Mesodermal cell (in vitro differentiated cells): Measurements from ENCODE around the gene CD99L2.
"Not testable (repeated sequence)": the region's sequence is repeated elsewhere in the genome, so short reads cannot be mapped to it uniquely, and the experiment has no call there.

ENCODE experiments used
- H3K27ac ChIP-seq: 2 replicates; pipeline ENCODE4 v1.7.0; 2013; ENCODE audit warnings: mild to moderate bottlenecking, low read depth, low read length, moderate library complexity; ENCODE audit not compliant: severe bottlenecking
- H3K36me3 ChIP-seq: 2 replicates; pipeline ENCODE4 v1.7.1; 2013; ENCODE audit warnings: mild to moderate bottlenecking, low read length, moderate library complexity; ENCODE audit not compliant: control insufficient read depth, insufficient read depth
- H3K4me1 ChIP-seq: one replicate; pipeline ENCODE4 v1.7.1; 2013; ENCODE audit warnings: mild to moderate bottlenecking, low read length; ENCODE audit not compliant: insufficient read depth, control insufficient read depth, poor library complexity, severe bottlenecking
- H3K4me3 ChIP-seq: 2 replicates; pipeline ENCODE4 v1.7.0; 2013; ENCODE audit warnings: low read length, control low read depth, mild to moderate bottlenecking; ENCODE audit not compliant: insufficient read depth, poor library complexity, severe bottlenecking; ENCODE audit errors: extremely low read depth
- H3K9me3 ChIP-seq: 2 replicates; pipeline ENCODE4 v1.7.1; 2013; ENCODE audit warnings: mild to moderate bottlenecking, low read length, moderate library complexity; ENCODE audit not compliant: control insufficient read depth
- WGBS, 2 experiments: methylation state at CpG; one replicate each; pipeline ENCODE4 v1.1.5; 2013; ENCODE audit warnings: missing lambda C conversion rate in 2 of 2; ENCODE audit not compliant: insufficient coverage in 2 of 2; 5-methylcytosine and 5-hydroxymethylcytosine counted together

The CD99L2 gene

DNA sequence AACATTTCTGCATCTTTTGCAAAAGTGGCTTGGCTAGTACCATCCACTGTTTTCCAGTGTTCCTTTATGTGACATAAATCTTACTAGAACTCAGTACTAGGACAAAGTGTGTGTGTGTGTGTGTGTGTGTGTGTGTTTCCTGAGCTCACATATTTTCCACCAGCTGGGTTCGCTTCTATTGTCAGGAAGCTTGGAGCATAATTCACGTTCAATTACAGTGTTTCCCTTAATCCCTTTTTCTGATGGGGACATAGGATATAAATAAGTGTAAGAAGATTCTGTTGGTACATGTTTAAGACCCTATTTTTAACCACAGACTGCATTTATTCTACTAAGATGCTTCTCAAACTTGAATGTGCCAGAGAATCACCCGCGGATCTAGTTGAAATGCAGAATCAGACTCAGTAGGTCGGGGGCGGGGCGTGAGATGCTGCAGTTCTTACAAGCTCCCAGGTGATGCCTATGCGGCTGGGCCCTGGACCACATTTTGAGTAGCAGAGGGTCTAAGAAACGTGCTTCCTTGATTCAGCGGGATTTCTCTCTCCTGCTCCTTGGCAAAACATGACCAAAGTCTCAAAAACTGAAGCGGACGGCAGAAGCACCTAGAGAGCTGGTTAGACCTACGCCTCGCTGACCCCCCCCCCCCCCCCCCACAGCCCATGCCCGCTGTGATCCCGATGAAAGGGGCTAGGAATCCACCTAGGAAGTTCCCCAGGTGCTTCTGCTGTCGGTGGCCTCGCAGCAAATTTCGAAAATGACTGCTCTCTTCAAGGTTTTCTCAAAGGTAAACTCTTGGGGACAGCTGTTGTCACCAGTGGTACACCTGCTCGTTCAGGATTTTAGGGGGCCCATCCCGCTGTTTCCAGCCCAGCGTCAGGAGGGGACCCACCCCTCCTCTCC is 797 bp downstream of the CD99L2 start:
- no peaks in the 10 kb centered on the region for H3K36me3 ChIP-seq
- H3K4me3 ChIP-seq = peak overlapping the region; percentile 56
- H3K4me1 ChIP-seq = peaks cover 4% of the 10 kb centered on the region
- 4% methylated on average over 8 to 9 of the region's 22 CpGs for WGBS, 2 experiments
- peak overlapping the region; percentile 62 for H3K27ac ChIP-seq
- no peaks in the 10 kb centered on the region for H3K9me3 ChIP-seq

DNA sequence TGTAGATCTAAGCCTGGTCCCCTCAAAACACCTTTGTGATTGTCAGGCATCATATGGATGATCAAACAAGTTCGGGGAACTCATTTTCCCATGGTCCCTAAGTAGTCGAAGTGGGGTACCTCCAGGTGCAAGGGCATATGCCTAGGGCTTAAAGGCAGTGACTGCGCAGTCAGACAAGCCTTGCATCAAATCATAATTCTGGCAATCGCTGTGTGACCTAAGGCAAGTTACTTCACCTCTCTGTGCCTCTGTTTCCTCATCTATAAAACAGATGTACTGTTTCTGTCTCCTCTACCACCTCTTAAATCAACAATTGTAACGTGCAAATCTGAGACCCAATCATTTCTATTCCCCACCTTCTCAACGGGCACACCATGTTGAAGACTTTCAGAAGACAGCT is 1.8 kb downstream of the CD99L2 start:
- no peaks in the 10 kb centered on the region for H3K9me3 ChIP-seq

DNA sequence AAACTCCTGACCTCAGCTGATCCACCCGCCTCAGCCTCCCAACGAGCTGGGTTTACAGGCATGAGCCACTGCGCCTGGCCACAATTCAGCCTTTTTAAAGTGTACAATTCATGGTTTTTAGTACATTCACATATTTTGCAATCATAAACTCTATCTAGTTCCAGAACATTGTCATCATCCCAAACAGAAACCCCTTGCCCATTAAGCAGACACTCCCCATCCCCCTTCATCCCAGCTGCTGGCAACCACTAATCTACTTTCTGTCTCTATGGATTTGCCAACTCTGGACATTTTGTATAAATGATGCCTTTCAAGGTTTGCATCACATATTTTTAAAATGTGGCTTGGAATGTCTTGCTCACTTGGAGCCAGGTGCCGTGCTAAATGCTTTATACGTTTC is 4.5 kb downstream of the CD99L2 start:
- H3K4me1 ChIP-seq = no peaks in the 10 kb centered on the region
- H3K36me3 ChIP-seq = no peaks in the 10 kb centered on the region
- H3K4me3 ChIP-seq = no peak overlapping the region
- WGBS, 2 experiments = 60% methylated on average over 1 of the region's 5 CpGs; no CpG with 5 or more reads in 1 of the 2 experiments
- no peak overlapping the region for H3K27ac ChIP-seq
- no peaks in the 10 kb centered on the region for H3K9me3 ChIP-seq

More for the DNA sequence above, 1.8 kb downstream of the CD99L2 start:
- WGBS, 2 experiments = 80 to 96% methylated on average over 2 to 4 of the region's 6 CpGs
- H3K27ac ChIP-seq = no peak overlapping the region
- no peaks in the 10 kb centered on the region for H3K4me1 ChIP-seq
- no peak overlapping the region for H3K4me3 ChIP-seq
- no peaks in the 10 kb centered on the region for H3K36me3 ChIP-seq

DNA sequence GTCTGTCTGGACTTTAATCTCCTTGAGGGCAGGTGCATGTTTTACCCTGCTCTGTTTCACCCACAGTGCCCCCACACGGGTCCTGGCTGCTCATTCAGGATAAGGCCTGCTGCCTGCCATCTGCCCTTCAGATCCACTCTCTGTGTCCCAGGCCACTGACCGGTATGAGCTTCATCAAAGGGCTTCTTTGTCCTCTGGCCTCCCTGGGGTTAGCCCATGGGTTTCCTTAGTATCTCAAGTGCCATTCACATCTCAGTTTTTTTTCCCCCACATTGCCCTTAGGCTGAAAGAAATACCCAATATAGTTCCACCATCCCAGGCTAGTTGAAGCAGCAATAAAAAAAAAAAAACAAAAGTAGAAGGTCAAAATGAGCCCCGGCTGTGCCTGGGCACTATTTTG is 9.3 kb downstream of the CD99L2 start:
- 44 to 65% methylated on average over 1 to 2 of the region's 3 CpGs for WGBS, 2 experiments
- Histone ChIP-seq H3K36me3 (no peaks in the 10 kb centered on the region), H3K9me3 (no peaks in the 10 kb centered on the region), H3K27ac (no peak overlapping the region), H3K4me1 (peaks cover 2% of the 10 kb centered on the region), H3K4me3 (no peak overlapping the region)

DNA sequence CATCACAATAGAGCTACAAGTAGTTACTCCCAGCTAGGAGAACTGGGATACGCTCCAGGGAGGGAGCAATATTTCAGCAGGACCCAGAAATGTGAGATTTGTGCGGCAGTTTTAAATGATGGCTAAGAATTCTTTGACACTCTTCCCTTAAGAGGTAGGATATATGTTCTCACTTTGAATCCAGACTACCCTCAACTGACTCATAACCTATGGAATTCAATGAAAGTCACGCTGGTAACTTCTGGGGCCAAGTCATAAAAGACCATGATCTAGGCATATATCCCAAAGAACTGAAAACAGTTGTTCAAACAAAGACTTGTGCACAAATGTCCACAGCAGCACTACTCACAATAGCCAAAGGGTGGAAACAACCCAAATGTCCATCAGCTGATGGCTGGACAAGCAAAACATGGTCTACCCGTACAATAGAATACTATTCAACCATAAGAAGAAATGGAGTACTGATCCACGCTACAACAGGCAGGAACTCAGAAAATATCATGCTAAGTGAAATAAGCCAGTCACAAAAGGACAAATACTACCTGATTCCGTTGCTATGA is 10.5 kb downstream of the CD99L2 start:
- H3K4me3 ChIP-seq = no peak overlapping the region
- H3K27ac ChIP-seq = no peak overlapping the region
- H3K4me1 ChIP-seq = peaks cover 2% of the 10 kb centered on the region
- no peaks in the 10 kb centered on the region for H3K9me3 ChIP-seq
- H3K36me3 ChIP-seq = no peaks in the 10 kb centered on the region
- 100% methylated on average over 1 of the region's 6 CpGs for WGBS, 2 experiments

DNA sequence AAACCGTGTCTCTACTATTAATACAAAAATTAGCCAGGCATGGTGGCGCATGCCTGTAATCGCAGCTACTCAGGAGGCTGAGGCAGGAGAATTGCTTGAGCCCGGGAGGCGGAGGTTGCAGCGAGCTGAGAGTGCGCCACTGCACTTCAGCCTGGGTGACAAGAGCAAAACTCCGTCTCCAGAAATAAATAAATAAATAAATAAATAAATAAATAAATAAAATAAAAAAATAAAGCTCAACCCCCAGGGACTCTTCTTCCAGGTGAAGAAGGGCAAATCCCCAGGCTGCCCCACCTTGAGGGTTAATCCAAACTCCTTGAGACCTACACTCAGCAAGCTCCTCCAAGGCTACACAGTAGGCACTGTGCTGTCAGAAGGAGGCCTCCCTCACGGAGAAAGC is 11.2 kb downstream of the CD99L2 start:
- H3K9me3 ChIP-seq, H3K4me3 ChIP-seq, H3K36me3 ChIP-seq, H3K27ac ChIP-seq, H3K4me1 ChIP-seq: not testable (repeated sequence)
- WGBS, 2 experiments = 100% methylated on average over 4 of the region's 9 CpGs; no CpG with 5 or more reads in 1 of the 2 experiments

DNA sequence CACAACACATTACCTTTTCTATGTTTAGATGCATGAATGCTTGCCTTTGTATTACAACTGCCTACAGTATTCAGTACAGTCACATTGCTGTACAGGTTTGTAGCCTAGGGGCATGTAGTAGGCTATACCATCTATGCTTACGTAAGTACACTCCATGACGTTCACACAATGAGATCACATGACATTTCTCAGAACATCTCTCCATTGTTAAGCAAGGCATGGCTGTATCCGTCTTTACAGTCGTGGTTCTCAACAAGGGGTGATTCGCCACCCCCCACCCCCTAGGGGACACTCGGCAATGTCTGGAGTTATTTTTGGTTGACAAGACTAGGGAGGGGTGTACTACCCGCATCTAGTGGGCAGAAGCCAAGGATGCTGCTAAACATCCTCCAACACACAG is 12.1 kb downstream of the CD99L2 start:
- no peak overlapping the region for H3K4me3 ChIP-seq
- H3K4me1 ChIP-seq = peaks cover 2% of the 10 kb centered on the region
- H3K36me3 ChIP-seq = no peaks in the 10 kb centered on the region
- H3K27ac ChIP-seq = no peak overlapping the region
- H3K9me3 ChIP-seq = no peaks in the 10 kb centered on the region
- no CpG with 5 or more reads among the region's 7 CpGs for WGBS, 2 experiments

DNA sequence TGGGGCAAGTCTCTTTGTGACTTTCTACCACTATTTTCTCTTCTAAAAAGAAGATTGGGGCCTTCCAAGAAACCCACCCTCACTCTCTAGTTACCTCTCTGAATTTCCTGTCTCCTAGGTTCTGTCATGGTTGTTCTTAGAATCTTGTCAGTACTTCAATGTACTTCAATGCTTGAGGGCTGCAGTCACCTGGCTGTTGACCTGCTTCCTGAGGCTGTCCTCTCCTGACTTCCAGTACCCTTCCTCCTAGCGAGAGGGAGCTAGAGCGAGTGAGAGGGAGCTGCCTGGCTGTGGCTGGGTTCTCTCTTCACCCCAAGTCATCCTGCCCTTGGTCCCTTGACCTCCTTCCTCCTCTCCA is 17.7 kb downstream of the CD99L2 start:
- H3K9me3 ChIP-seq = no peaks in the 10 kb centered on the region
- no peaks in the 10 kb centered on the region for H3K36me3 ChIP-seq
- no peak overlapping the region for H3K4me3 ChIP-seq
- H3K4me1 ChIP-seq = no peaks in the 10 kb centered on the region
- no CpG with 5 or more reads among the region's 2 CpGs for WGBS, 2 experiments
- no peak overlapping the region for H3K27ac ChIP-seq

DNA sequence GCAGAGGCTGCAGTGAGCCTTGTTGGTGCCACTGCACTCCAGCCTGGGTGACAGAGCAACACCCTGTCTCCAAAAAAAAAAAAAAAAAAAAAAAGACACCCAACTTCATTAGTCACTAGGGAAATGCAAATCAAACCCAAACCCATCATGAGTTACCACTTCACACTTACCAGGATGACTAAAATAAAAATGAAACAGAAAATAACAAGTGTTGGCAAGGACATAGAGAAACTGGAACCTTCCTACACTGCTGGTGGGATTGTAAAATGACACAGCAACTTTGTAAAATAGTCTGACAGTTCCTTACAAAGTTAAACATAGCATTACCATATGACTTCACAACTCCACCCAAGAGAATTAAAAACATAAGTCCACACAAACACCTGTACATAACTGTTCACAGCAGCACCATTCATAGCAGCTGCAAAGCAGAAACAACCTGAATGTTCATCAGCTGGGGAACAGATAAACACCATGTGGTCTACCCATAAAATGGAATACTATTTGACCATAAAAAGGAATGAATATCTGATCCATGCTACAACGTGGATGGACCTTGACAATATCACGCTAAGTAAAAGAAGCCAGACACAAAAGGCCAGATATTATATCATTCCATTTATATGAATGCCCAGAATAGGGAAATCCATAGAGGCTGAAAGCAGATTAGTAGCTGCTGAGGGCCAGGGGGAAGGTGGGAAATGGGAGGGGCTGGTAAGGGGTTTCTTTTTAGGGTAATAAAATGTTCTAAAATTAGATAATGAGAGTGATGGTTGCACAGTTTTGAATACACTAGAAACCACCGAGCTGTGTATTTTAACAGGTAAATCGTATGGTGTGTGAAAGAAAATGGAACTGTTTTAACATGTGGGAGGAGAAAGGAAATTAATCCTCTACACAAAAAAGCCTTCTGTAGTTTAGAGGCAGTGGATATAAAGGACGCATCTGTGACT is 18.3 kb downstream of the CD99L2 start:
- H3K9me3 ChIP-seq = no peaks in the 10 kb centered on the region
- H3K4me1 ChIP-seq = no peaks in the 10 kb centered on the region
- no peak overlapping the region for H3K4me3 ChIP-seq
- no peaks in the 10 kb centered on the region for H3K36me3 ChIP-seq
- no peak overlapping the region for H3K27ac ChIP-seq
- no CpG with 5 or more reads among the region's 5 CpGs for WGBS, 2 experiments

DNA sequence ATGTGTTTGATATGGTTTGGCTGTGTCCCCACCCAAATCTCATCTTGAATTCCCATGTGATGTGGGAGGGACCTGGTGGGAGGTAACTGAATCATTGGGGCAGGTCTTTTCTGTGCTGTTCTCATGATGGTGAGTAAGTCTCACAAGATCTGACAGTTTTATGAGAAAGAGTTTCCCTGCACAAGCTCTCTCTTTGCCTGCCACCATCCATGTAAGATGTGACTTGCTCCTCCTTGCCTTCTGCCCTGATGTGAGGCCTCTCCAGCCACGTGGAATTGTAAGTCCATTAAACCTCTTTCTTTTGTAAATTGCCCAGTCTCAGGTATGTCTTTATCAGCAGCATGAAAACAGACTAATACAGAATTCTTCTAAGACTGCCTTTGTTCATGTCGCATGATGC is 22.8 kb downstream of the CD99L2 start:
- H3K36me3 ChIP-seq, H3K4me3 ChIP-seq, H3K4me1 ChIP-seq, H3K27ac ChIP-seq, H3K9me3 ChIP-seq: not testable (repeated sequence)
- 100% methylated on average over 1 of the region's 2 CpGs; no CpG with 5 or more reads in 1 of the 2 experiments for WGBS, 2 experiments
